Loucy (cell line): ENCODE results near the gene HMGN4.
A peak's percentile ranks its signal among the peaks of the same experiment; 100 is the strongest.

ENCODE experiments used
- H2AFZ ChIP-seq: fragments of 200-600 bp; sonication (generic); 2 replicates; pipeline ENCODE4 v1.6.0; 2016; ENCODE audit warnings: antibody characterized with exemption, mild to moderate bottlenecking, low read length, moderate library complexity
- H3F3A ChIP-seq: fragments of 200-600 bp; 2 replicates; pipeline ENCODE4 v1.6.0; 2016; ENCODE audit warnings: antibody characterized with exemption, low read depth, mild to moderate bottlenecking
- H3K27me3 ChIP-seq: fragments of 200-600 bp; sonication (generic); 2 replicates; pipeline ENCODE4 v1.6.1; 2014; ENCODE audit warnings: low read length, mild to moderate bottlenecking; ENCODE audit not compliant: insufficient read depth, poor library complexity, severe bottlenecking
- H3K36me3 ChIP-seq: fragments of 200-600 bp; sonication (generic); 2 replicates; pipeline ENCODE4 v1.6.1; 2016; ENCODE audit warnings: low read length; ENCODE audit not compliant: insufficient read depth
- H3K4me1 ChIP-seq: fragments of 200-600 bp; sonication (generic); 2 replicates; pipeline ENCODE4 v1.5.1; 2014; ENCODE audit warnings: low read length, mild to moderate bottlenecking; ENCODE audit not compliant: insufficient read depth, poor library complexity, severe bottlenecking
- H3K4me2 ChIP-seq: fragments of 200-600 bp; sonication (generic); 2 replicates; pipeline ENCODE4 v1.6.0; 2014; ENCODE audit warnings: antibody characterized with exemption, low read length, low read depth, mild to moderate bottlenecking; ENCODE audit not compliant: poor library complexity, severe bottlenecking
- H3K4me3 ChIP-seq: fragments of 200-600 bp; sonication (generic); 2 replicates; pipeline ENCODE4 v1.5.1; 2014; ENCODE audit warnings: low read length, mild to moderate bottlenecking, mixed read lengths; ENCODE audit not compliant: poor library complexity, severe bottlenecking
- H3K79me2 ChIP-seq: fragments of 200-600 bp; sonication (generic); 2 replicates; pipeline ENCODE4 v1.6.1; 2014; ENCODE audit warnings: low read length; ENCODE audit not compliant: insufficient read depth
- H3K9ac ChIP-seq: fragments of 200-600 bp; sonication (generic); 2 replicates; pipeline ENCODE4 v1.6.0; 2014; ENCODE audit warnings: mild to moderate bottlenecking, low read depth, low read length, moderate library complexity; ENCODE audit not compliant: poor library complexity, severe bottlenecking
- H3K9me2 ChIP-seq: fragments of 200-600 bp; sonication (generic); replicated peaks from 2 replicates; pipeline ENCODE4 v1.6.1; 2016; ENCODE audit warnings: low read depth, low read length, mixed read lengths
- H3K9me3 ChIP-seq: fragments of 200-600 bp; sonication (generic); 2 replicates; pipeline ENCODE4 v1.6.1; 2014; ENCODE audit warnings: mild to moderate bottlenecking, antibody characterized with exemption, low read length, low read depth; ENCODE audit not compliant: insufficient read depth
- H4K20me1 ChIP-seq: fragments of 200-600 bp; sonication (generic); 2 replicates; pipeline ENCODE4 v1.6.0; 2014; ENCODE audit warnings: antibody characterized with exemption, low read length, mild to moderate bottlenecking; ENCODE audit not compliant: insufficient read depth, poor library complexity, severe bottlenecking
- EZH2phosphoT487 ChIP-seq: fragments of 200-600 bp; IDR thresholded peaks from 2 replicates; pipeline ENCODE4 v1.6.1; 2018; ENCODE audit warnings: antibody characterized with exemption, mild to moderate bottlenecking, moderate library complexity, borderline replicate concordance
- TF ChIP-seq, protein P1 (sequence below): fragments of 200-600 bp; sonication (generic); conservative IDR thresholded peaks from 2 replicates; pipeline ENCODE4 v1.5.1; 2014; ENCODE audit warnings: mild to moderate bottlenecking, antibody characterized with exemption, low read length

HMGN4 gene

DNA sequence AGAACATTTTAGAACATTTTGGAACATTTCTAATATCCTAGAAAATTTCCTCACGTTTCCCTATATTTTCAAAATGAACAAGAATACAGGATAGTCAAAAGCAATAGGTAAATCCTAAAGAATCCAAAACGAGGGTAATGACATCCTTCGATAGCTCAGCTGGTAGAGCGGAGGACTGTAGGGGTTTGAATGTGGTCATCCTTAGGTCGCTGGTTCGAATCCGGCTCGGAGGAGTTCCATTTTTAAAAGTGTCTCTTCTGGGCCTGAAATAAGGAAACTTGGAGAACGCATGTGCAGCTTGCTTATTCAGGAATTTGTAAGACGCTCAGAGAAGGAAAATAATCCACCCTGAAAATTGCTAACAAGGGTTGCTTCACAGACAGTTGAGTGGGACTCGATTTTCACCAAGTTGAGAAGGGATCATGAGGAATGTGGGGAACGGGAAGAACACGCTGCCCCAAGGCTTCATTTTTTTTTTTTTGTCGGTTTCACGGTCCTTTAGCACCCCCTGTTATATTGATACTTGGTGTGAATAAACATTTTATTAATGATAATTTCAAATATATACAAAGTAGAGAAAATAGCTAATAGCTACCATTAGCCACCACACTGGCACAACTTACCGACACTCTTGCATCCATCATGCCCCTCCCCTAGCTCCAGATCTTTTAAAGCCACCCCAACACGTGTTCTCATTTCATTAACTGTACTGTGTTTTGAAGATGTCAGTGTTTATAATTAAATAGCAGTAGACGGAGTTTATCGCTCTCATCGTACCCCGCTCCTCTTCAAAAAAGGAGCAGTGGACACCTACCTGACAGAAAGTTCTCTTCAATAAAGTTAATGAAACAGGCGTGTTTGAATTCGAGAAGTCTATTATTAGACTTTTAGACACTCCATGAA is 56.8 kb downstream of the HMGN4 start:
- Histone ChIP-seq H3F3A (no peaks in the 10 kb centered on the region), H3K79me2 (peaks cover 30% of the 10 kb centered on the region), H3K9me2 (no peaks in the 10 kb centered on the region), H3K4me2 (peak overlapping the region; percentile 87), H3K27me3 (no peaks in the 10 kb centered on the region), H4K20me1 (peaks cover 11% of the 10 kb centered on the region), H3K9me3 (no peaks in the 10 kb centered on the region), H3K36me3 (peaks cover 5% of the 10 kb centered on the region; the same call in 1 of the 2 replicates), H2AFZ (peak overlapping the region; percentile 31; the same call in 1 of the 2 replicates), H3K9ac (peak overlapping the region; percentile 92), H3K4me1 (peaks cover 14% of the 10 kb centered on the region), H3K4me3 (peak overlapping the region; percentile 97)
- TF ChIP-seq EZH2phosphoT487 = no peak
- TF ChIP-seq, protein P1, sequence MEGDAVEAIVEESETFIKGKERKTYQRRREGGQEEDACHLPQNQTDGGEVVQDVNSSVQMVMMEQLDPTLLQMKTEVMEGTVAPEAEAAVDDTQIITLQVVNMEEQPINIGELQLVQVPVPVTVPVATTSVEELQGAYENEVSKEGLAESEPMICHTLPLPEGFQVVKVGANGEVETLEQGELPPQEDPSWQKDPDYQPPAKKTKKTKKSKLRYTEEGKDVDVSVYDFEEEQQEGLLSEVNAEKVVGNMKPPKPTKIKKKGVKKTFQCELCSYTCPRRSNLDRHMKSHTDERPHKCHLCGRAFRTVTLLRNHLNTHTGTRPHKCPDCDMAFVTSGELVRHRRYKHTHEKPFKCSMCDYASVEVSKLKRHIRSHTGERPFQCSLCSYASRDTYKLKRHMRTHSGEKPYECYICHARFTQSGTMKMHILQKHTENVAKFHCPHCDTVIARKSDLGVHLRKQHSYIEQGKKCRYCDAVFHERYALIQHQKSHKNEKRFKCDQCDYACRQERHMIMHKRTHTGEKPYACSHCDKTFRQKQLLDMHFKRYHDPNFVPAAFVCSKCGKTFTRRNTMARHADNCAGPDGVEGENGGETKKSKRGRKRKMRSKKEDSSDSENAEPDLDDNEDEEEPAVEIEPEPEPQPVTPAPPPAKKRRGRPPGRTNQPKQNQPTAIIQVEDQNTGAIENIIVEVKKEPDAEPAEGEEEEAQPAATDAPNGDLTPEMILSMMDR = no peak

DNA sequence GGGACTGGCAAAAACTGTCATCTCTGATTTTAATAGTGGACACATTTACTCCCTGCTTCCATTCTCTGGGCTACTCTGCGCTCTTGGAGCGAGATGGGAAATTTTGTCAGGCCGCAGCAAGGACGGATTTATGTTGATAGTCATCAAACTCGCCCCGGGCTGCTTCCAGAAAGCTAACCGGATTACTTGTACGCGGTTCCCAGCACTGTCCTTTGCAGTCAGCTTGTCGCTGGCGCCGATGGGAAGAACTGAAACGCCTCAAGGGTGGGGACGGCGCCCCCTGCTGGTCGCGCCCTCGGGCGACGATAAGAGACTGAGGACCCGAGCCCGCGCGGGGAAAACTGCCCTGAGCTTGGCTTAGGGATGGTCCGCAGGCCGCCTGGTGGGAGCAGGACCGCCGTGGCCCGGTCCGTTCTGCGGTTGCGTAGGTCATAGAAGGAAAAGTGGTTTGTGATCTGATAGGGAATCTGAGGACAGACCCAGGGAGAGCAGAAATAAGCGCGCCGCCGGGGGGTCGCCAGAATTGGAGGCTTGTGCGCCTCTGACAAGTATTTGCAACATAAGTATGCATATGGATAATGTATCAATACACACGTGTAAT is 57.6 kb downstream of the HMGN4 start:
- Histone ChIP-seq H3K36me3 (peaks cover 5% of the 10 kb centered on the region; the same call in 1 of the 2 replicates), H3K4me1 (peaks cover 14% of the 10 kb centered on the region), H3F3A (no peaks in the 10 kb centered on the region), H3K9me2 (no peaks in the 10 kb centered on the region), H3K79me2 (peaks cover 30% of the 10 kb centered on the region), H3K9ac (peak overlapping the region; percentile 92), H2AFZ (peak overlapping the region; percentile 53; the same call in 1 of the 2 replicates), H3K4me2 (peak overlapping the region; percentile 87), H3K27me3 (no peaks in the 10 kb centered on the region), H4K20me1 (peaks cover 11% of the 10 kb centered on the region), H3K4me3 (peak overlapping the region; percentile 97), H3K9me3 (no peaks in the 10 kb centered on the region)
- no peak for TF ChIP-seq EZH2phosphoT487
- TF ChIP-seq, protein P1 = peak; percentile 88
